BLaER1 treated with 17β-estradiol and CSF1 and Interleukin-3, amounts not matched to agents 10 nM and 100 nM (cell line): ENCODE measurements around the gene RAMP1.

Experiments
- H3K27ac ChIP-seq, 11 experiments: shearing (Covaris generic); formaldehyde crosslinking; 2 replicates each; pipeline ENCODE4 v1.8.1; 2022
- H3K27me3 ChIP-seq, 11 experiments: shearing (Covaris generic); formaldehyde crosslinking; 2 replicates each; pipeline ENCODE4 v1.8.1; 2022
- H3K36me3 ChIP-seq, 11 experiments: shearing (Covaris generic); formaldehyde crosslinking; 2 replicates each; pipeline ENCODE4 v1.8.1; 2022
- H3K4me1 ChIP-seq, 10 experiments: shearing (Covaris generic); formaldehyde crosslinking; 2 replicates each; pipeline ENCODE4 v1.8.1; 2022
- H3K4me2 ChIP-seq, 11 experiments: shearing (Covaris generic); formaldehyde crosslinking; 2 replicates each; pipeline ENCODE4 v1.8.1; 2022
- H3K4me3 ChIP-seq, 10 experiments: shearing (Covaris generic); formaldehyde crosslinking; 2 replicates each; pipeline ENCODE4 v1.8.1; 2022
- H3K9ac ChIP-seq, 11 experiments: shearing (Covaris generic); formaldehyde crosslinking; 2 replicates each; pipeline ENCODE4 v1.8.1; 2022
- H3K9me3 ChIP-seq, 11 experiments: shearing (Covaris generic); formaldehyde crosslinking; replicated peaks in 1 of 11; 2 replicates each; pipeline ENCODE4 v1.8.1; 2022
- H4K20me1 ChIP-seq, 11 experiments: shearing (Covaris generic); formaldehyde crosslinking; 2 replicates each; pipeline ENCODE4 v1.8.1; 2022
- Cebpa-rat ChIP-seq, 11 experiments: shearing (Covaris generic); IDR thresholded peaks; 2 replicates each; pipeline ENCODE4 v1.8.1; 2022

Gene RAMP1

GRCh38 chr2:237877576-237878307 lies 18.3 kb downstream of the RAMP1 start:
- Histone ChIP-seq H3K4me1 (peaks cover 0 to 13% (median 5%) of the 10 kb centered on the region in 10 experiments; a peak in 9 of 20 replicates), H3K9ac (no peak overlapping the region), H3K9me3 (no peaks in the 10 kb centered on the region), H3K27me3 (peaks cover 0 to 6% (median 0%) of the 10 kb centered on the region in 11 experiments; a peak in 1 of 22 replicates), H3K27ac (no peak overlapping the region), H3K4me3 (no peak overlapping the region), H3K4me2 (no peak overlapping the region), H3K36me3 (no peaks in the 10 kb centered on the region), H4K20me1 (peaks cover 0 to 6% (median 0%) of the 10 kb centered on the region in 11 experiments; a peak in 2 of 22 replicates)
- TF ChIP-seq Cebpa-rat (IDR thresholded peaks at IDR 0.05): no peak

- Histone ChIP-seq H4K20me1 (peaks cover 0 to 6% (median 0%) of the 10 kb centered on the region in 11 experiments; a peak in 2 of 22 replicates), H3K27me3 (peaks cover 0 to under 1% (median 0%) of the 10 kb centered on the region in 11 experiments; a peak in 1 of 22 replicates), H3K9me3 (no peaks in the 10 kb centered on the region), H3K9ac (no peak overlapping the region), H3K4me1 (peaks cover 0 to 8% (median 5%) of the 10 kb centered on the region in 10 experiments; a peak in 9 of 20 replicates), H3K4me2 (no peak overlapping the region), H3K4me3 (no peak overlapping the region), H3K27ac (no peak overlapping the region), H3K36me3 (no peaks in the 10 kb centered on the region)
- no peak for TF ChIP-seq Cebpa-rat (IDR thresholded peaks at IDR 0.05)
These were observed 19.1 kb downstream of the RAMP1 start for GRCh38 chr2:237878321-237879057.

GRCh38 chr2:237879058-237879430 lies 19.6 kb downstream of the RAMP1 start:
- Histone ChIP-seq H4K20me1 (peaks cover 0 to 3% (median 0%) of the 10 kb centered on the region in 11 experiments; a peak in 2 of 22 replicates), H3K27ac (no peak overlapping the region), H3K27me3 (no peaks in the 10 kb centered on the region), H3K36me3 (no peaks in the 10 kb centered on the region), H3K4me3 (no peak overlapping the region), H3K9me3 (no peaks in the 10 kb centered on the region), H3K4me1 (peaks cover 0 to 2% (median 1%) of the 10 kb centered on the region in 10 experiments; a peak in 9 of 20 replicates), H3K4me2 (no peak overlapping the region), H3K9ac (no peak overlapping the region)
- no peak for TF ChIP-seq Cebpa-rat (IDR thresholded peaks at IDR 0.05)

- Histone ChIP-seq H3K36me3 (no peaks in the 10 kb centered on the region), H3K27me3 (no peaks in the 10 kb centered on the region), H3K9me3 (no peaks in the 10 kb centered on the region), H3K4me2 (no peak overlapping the region), H3K9ac (no peak overlapping the region), H3K4me1 (no peaks in the 10 kb centered on the region), H3K4me3 (no peak overlapping the region), H3K27ac (no peak overlapping the region), H4K20me1 (no peaks in the 10 kb centered on the region; a peak in 1 of 22 replicates)
- TF ChIP-seq Cebpa-rat (IDR thresholded peaks at IDR 0.05): no peak
These were observed 20.7 kb downstream of the RAMP1 start for GRCh38 chr2:237879991-237880560.

- Histone ChIP-seq H3K36me3 (no peaks in the 10 kb centered on the region), H3K9ac (no peak overlapping the region), H3K9me3 (no peaks in the 10 kb centered on the region), H3K27ac (no peak overlapping the region), H4K20me1 (no peaks in the 10 kb centered on the region), H3K27me3 (no peaks in the 10 kb centered on the region), H3K4me3 (no peak overlapping the region), H3K4me2 (no peak overlapping the region), H3K4me1 (peaks cover 0 to 4% (median 0%) of the 10 kb centered on the region in 10 experiments; a peak in 4 of 20 replicates)
- TF ChIP-seq Cebpa-rat (IDR thresholded peaks at IDR 0.05): no peak
These were observed 23.4 kb downstream of the RAMP1 start for GRCh38 chr2:237882510-237883481.

- Histone ChIP-seq H4K20me1 (no peaks in the 10 kb centered on the region), H3K36me3 (no peaks in the 10 kb centered on the region), H3K9ac (no peak overlapping the region), H3K27ac (no peak overlapping the region), H3K4me3 (no peak overlapping the region), H3K4me1 (peaks cover 0 to 12% (median 0%) of the 10 kb centered on the region in 10 experiments; a peak in 6 of 20 replicates), H3K27me3 (no peaks in the 10 kb centered on the region), H3K4me2 (no peak overlapping the region), H3K9me3 (no peaks in the 10 kb centered on the region)
- TF ChIP-seq Cebpa-rat (IDR thresholded peaks at IDR 0.05): no peak
These were observed 24.6 kb downstream of the RAMP1 start for GRCh38 chr2:237883951-237884446.

- Histone ChIP-seq H3K27me3 (no peaks in the 10 kb centered on the region), H4K20me1 (no peaks in the 10 kb centered on the region), H3K36me3 (no peaks in the 10 kb centered on the region), H3K27ac (no peak overlapping the region), H3K9me3 (no peaks in the 10 kb centered on the region), H3K4me3 (no peak overlapping the region), H3K4me1 (peaks cover 0 to 12% (median 0%) of the 10 kb centered on the region in 10 experiments; a peak in 6 of 20 replicates), H3K4me2 (no peak overlapping the region), H3K9ac (no peak overlapping the region)
- no peak for TF ChIP-seq Cebpa-rat (IDR thresholded peaks at IDR 0.05)
These were observed 25.3 kb downstream of the RAMP1 start for GRCh38 chr2:237884681-237885080.

GRCh38 chr2:237885111-237885930 lies 25.9 kb downstream of the RAMP1 start:
- Histone ChIP-seq H3K4me3 (no peak overlapping the region), H3K9ac (no peak overlapping the region), H3K27me3 (no peaks in the 10 kb centered on the region), H3K9me3 (no peaks in the 10 kb centered on the region), H4K20me1 (no peaks in the 10 kb centered on the region), H3K4me1 (peaks cover 0 to 12% (median 0%) of the 10 kb centered on the region in 10 experiments; a peak in 6 of 20 replicates), H3K36me3 (no peaks in the 10 kb centered on the region), H3K4me2 (no peak overlapping the region), H3K27ac (no peak overlapping the region)
- TF ChIP-seq Cebpa-rat (IDR thresholded peaks at IDR 0.05): no peak
